Activated CD8-positive, alpha-beta memory T cell treated with anti-CD3 and anti-CD28 coated beads, Interleukin-2, amount 10 ng/mL, durations not matched to agents 7 days and 5 days (primary cell): ENCODE data around the gene ADAM17. TPM values are rescaled to one million over a fixed set of nuclear protein-coding genes. Genes with fewer than 3 reads are reported as not detected.
"Not testable (repeated sequence)": the region's sequence is repeated elsewhere in the genome, so short reads cannot be mapped to it uniquely, and the experiment has no call there.

Experiments used
- ATAC-seq: fragments of 150-1000 bp; cut with Tn5 transposase; one replicate; pipeline ENCODE4 v1.10.0; 2021; ENCODE audit warnings: moderate library complexity
- CTCF ChIA-PET: fragments of 350-600 bp; sonication (Branson Sonifier 250); formaldehyde crosslinking; loops from one replicate; lab custom pipeline; 2021; ENCODE audit warnings: antibody characterized with exemption; lab: Charles Lee
- DNase-seq: peaks from one replicate; pipeline ENCODE4 v3.0.0-alpha.2; 2020
- H3K27ac Mint-ChIP-seq: one replicate; pipeline ENCODE4 v1.8.0; 2021; ENCODE audit warnings: mild to moderate bottlenecking, mixed read lengths
- H3K27me3 Mint-ChIP-seq: one replicate; pipeline ENCODE4 v1.8.0; 2021; ENCODE audit warnings: mixed read lengths
- H3K36me3 Mint-ChIP-seq: one replicate; pipeline ENCODE4 v1.8.0; 2021; ENCODE audit warnings: mild to moderate bottlenecking, mixed read lengths
- H3K4me1 Mint-ChIP-seq: one replicate; pipeline ENCODE4 v1.8.0; 2021; ENCODE audit warnings: mixed read lengths
- H3K4me3 Mint-ChIP-seq: one replicate; pipeline ENCODE4 v1.8.0; 2021; ENCODE audit warnings: mild to moderate bottlenecking, moderate library complexity, mixed read lengths
- H3K9me3 Mint-ChIP-seq: one replicate; pipeline ENCODE4 v1.8.0; 2022; ENCODE audit warnings: low read depth, mixed read lengths
- total RNA-seq, 2 experiments: library from RNA; stranded (reverse); gene quantifications; one replicate each; pipeline ENCODE4 v1.2.3, GENCODE V29; 2021

ADAM17 gene
- total RNA-seq = 10 to 100 TPM; 20.0 to 25.5 TPM

DNA sequence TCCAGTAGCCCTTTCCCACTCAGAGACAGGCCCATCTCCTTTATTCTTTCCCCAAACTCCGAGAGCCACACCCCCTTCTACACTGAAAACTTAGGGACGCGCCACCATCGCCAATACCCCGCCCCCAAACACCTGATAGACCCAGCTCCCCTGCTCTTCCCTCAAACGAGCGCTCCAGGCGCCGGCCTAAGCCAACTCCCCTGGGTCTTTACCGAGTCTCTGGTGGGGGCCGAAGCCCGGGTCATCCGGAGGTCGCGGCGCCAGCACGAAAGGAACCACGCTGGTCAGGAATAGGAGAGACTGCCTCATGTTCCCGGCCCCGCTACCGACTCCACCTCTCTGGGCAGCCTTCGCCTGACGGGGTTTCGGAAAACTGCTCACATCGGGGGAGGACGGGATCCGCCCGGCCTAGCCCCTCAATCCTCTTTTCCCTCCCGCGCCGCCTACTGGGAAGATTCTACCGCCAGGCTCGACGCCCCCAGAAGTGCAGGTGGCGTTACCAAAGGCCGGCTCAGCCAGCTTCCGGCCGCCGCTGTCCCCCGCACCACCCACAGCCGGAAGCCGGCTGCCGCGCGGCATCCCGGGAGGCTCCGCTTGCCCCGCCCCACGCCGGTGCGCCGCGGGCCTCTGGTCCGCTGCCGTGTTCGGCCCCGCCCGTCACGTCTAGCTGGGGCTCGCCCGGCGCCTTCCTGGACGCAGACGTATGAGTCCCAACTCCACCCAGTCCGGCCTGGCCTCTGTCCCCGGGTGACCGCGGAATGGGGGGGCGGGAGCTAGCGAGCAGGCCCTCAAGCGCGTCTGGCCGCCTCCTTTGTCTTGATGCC is at the start of gene ADAM17:
Gene ADAM17, minus strand, starts transcription at position 534 of the 824 bp plus-strand sequence. Its CDS starts 225 bp downstream, at position 309.
- Mint-ChIP-seq H3K36me3 (peaks cover 13% of the 10 kb centered on the region), H3K27me3 (no peaks in the 10 kb centered on the region), H3K4me3 (peak within 1 kb of the TSS; percentile 97), H3K27ac (peak within 1 kb of the TSS; percentile 97), H3K9me3 (no peaks in the 10 kb centered on the region), H3K4me1 (peaks cover 64% of the 10 kb centered on the region)
- DNase-seq (peak; percentile 93), ATAC-seq (peak; percentile 93)
- CTCF ChIA-PET = interaction anchor here (0.6 to 3.2 kb wide), 25 partner anchors 9 to 287 kb away, joined by 3 to 14 read pairs (median 4); partner anchors contain the start of genes IAH1, TAF1B and YWHAQ

DNA sequence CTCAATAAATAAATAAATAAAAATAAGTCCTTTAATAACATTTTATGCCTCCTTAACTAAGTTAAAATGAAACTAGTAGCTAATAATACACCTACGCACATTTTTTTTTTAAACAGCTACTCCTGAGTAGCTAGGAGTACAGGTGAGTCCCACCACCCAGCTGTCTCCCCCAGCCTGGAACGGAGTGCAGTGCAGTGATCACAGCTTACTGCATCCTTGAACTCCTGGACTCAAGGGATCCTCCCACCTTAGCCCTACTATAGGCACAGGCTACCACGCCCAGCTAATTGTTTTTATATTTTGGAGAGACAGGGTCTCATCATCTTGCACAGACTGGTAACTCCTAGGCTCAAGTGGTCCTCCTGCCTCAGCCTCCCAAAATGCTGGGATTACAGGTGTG is 46.8 kb upstream of the ADAM17 start:
- Mint-ChIP-seq H3K9me3 (peaks cover 8% of the 10 kb centered on the region), H3K27ac (no peak overlapping the region), H3K4me1 (peaks cover 16% of the 10 kb centered on the region), H3K27me3 (no peaks in the 10 kb centered on the region), H3K36me3 (peaks cover 70% of the 10 kb centered on the region), H3K4me3 (no peak overlapping the region)
- ATAC-seq (no peak), DNase-seq (no peak)
- CTCF ChIA-PET = no interaction called here

DNA sequence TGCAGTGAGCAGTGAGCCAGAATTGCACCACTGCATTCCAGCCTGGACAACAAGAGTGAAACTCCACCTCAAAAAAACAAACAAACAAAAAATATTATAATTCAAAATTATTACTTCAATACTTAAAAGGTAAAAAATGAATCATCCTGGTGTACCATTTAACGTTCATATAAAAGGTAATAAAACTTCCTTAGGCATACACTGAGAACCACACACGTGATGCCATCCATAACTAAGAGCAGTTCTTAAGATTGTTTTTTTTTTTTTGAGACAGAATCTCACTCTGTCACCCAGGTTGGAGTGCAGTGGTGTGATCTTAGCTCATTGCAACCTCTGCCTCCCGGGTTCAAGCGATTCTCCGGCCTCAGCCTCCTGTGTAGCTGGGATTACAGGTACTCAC is 45.8 kb upstream of the ADAM17 start:
- Mint-ChIP-seq H3K36me3 (peaks cover 68% of the 10 kb centered on the region), H3K4me1 (peaks cover 21% of the 10 kb centered on the region), H3K9me3 (peaks cover 8% of the 10 kb centered on the region), H3K27ac (no peak overlapping the region), H3K27me3 (no peaks in the 10 kb centered on the region), H3K4me3 (no peak overlapping the region)
- ATAC-seq = no peak
- CTCF ChIA-PET = no interaction called here
- DNase-seq = no peak

DNA sequence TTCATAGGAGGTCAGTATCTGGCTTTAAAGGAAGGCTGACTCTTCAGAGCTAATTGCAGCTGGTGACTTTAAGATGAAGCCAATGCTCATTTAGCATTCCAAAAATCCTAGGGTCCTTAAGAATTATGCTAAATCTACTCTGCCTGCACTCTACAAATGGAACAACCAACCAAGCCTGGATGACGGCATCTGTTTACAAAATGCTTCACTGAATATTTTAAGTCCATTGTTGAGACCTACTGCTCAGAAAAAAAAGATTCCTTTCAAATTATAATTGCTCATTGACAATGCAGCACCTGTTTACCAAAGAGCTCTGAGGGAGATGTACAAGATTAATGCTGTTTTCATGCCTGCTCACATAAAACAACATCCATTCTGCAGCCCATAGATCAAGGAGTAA is 43.8 kb upstream of the ADAM17 start:
- no peaks in the 10 kb centered on the region for H3K27me3 Mint-ChIP-seq
- H3K36me3 Mint-ChIP-seq = peaks cover 61% of the 10 kb centered on the region
- CTCF ChIA-PET = interaction anchor here (0.7 to 1.0 kb wide), 2 partner anchors 19 to 34 kb away, joined by 3 read pairs; no protein-coding TSS in a partner anchor

DNA sequence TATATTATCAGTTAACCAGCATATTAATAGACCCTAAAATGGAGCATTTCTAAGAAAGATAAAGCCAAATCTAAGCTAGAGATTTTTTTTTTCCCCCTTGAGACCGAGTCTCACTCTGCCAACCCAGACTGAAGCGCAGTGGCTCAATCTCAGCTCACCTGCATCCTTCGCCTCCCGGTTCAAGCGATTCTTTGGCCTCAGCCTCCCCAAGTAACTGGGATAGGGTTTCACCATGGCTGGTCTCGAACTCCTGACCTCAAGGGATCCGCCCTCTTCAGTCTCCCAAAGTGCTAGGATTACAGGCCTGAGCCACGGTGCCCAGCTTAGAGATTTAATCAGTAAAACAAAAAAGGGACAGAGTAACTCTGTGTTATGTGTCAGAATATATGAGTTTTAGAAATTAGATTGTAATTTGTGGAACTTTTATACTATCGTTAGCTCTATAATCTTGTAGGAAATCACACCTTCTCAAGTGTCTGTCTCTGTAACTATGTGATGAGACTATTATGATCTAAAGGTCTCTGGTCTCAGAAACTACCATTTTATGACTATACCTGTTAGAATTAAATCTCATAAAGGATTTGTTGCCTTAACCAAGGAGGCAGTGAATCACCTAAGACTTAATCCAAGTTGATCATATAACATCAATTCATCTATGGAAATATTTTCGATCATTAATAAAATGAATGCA is 41.1 kb upstream of the ADAM17 start:
- H3K4me1 Mint-ChIP-seq = peaks cover 48% of the 10 kb centered on the region
- peaks cover 59% of the 10 kb centered on the region for H3K36me3 Mint-ChIP-seq

More for the DNA sequence above, 43.8 kb upstream of the ADAM17 start:
- H3K9me3 Mint-ChIP-seq = peaks cover 8% of the 10 kb centered on the region
- H3K4me1 Mint-ChIP-seq = peaks cover 34% of the 10 kb centered on the region
- no peak overlapping the region for H3K4me3 Mint-ChIP-seq
- no peak overlapping the region for H3K27ac Mint-ChIP-seq
- DNase-seq (no peak), ATAC-seq (no peak)

DNA sequence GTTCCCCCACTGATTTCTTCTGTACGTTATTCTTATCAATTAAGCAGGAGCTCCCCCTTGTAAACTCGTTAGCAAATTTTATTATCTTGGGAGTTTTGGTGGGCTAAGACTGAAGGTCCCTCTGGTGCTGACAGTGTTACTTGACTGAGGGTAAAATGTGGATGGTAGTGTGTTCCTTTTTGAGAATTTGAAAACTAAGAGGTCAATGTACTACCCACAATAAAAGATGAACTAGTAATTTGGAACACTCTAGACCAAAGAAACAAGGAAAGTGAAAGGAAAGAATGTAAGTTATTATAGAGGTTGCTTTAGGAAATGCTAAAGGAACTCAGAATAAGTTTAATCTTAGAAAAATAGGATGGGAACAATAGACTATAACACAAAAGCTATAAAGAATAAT is 40.1 kb upstream of the ADAM17 start:
- H3K4me3 Mint-ChIP-seq = no peak overlapping the region

More for the DNA sequence above, 41.1 kb upstream of the ADAM17 start:
- peaks cover 8% of the 10 kb centered on the region for H3K9me3 Mint-ChIP-seq
- H3K27me3 Mint-ChIP-seq = no peaks in the 10 kb centered on the region
- ATAC-seq = peak; percentile 32
- CTCF ChIA-PET = interaction anchor here (1.0 to 1.3 kb wide), 4 partner anchors 11 to 217 kb away, joined by 3 to 5 read pairs (median 4); no protein-coding TSS in a partner anchor
- DNase-seq = no peak
- H3K4me3 Mint-ChIP-seq = peak overlapping the region; percentile 54
- peak overlapping the region; percentile 59 for H3K27ac Mint-ChIP-seq

DNA sequence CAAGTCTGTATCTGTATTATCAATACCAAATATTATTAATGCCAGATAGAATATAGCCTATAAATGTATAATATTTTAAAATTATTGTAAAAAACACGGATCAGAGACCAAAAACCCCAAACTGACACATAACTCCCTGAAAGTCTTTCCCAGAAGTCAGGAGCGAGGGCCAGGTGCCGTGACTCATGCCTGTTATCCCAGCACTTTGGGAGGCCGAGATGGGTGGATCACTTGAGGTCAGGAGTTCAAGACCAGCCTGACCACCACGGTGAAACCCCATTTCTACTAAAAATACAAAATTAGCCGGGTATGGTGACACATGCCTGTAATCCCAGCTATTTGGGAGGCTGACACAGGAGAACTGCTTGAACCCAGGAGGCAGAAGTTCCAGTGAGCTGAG is 39.6 kb upstream of the ADAM17 start:
- Mint-ChIP-seq H3K4me1 (peaks cover 61% of the 10 kb centered on the region), H3K27ac (peak overlapping the region; percentile 55), H3K36me3 (peaks cover 60% of the 10 kb centered on the region)
- not testable (repeated sequence) for H3K9me3 Mint-ChIP-seq, DNase-seq, H3K27me3 Mint-ChIP-seq, H3K4me3 Mint-ChIP-seq, ATAC-seq
- CTCF ChIA-PET = interaction anchor here (1.0 to 1.9 kb wide), 4 partner anchors 8 to 39 kb away, joined by 3 to 10 read pairs (median 4); partner anchors contain the start of gene ADAM17

More for the DNA sequence above, 40.1 kb upstream of the ADAM17 start:
- Mint-ChIP-seq H3K36me3 (peaks cover 60% of the 10 kb centered on the region), H3K4me1 (peaks cover 58% of the 10 kb centered on the region), H3K27me3 (no peaks in the 10 kb centered on the region), H3K27ac (peak overlapping the region; percentile 55), H3K9me3 (peaks cover 8% of the 10 kb centered on the region)
- no peak for DNase-seq
- no peak for ATAC-seq
- CTCF ChIA-PET = interaction anchor here (1.0 to 1.9 kb wide), 5 partner anchors 11 to 218 kb away, joined by 3 to 10 read pairs (median 5); partner anchors contain the start of gene ADAM17

DNA sequence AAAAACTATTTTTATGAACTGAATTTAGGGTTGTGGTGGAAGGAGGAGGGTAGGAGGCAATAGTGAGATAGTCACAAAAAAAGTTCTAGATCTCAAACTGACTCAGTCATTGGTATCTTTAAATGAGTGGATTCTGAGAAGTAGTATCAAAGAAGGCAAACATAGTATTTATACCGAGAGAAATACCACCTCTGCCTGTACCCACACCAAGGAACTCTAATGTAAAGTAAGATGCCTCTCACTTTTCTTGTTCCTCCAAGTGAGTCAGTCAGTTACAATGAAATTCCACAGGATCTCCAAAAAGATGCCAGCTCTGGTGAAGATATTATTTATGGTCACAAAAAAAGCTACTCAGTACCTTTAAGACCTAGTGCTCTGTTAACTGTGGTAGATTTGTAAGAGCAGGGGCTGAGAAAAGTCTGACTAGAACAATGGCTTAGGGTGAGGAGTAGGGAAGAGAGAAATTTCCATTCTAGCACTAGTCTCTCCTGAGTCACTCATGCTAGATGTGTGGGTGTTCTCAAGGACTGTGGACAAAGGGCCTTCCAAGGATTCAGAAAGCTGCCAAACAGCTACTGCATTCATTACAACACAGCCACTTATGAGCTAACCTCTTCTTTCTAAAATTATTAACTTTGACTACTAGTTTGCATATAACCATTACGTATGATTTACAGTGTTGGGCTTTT is 38.9 kb upstream of the ADAM17 start:
- CTCF ChIA-PET = interaction anchor here (1.0 to 1.9 kb wide), 3 partner anchors 9 to 38 kb away, joined by 3 to 10 read pairs (median 5); partner anchors contain the start of gene ADAM17
- Mint-ChIP-seq H3K4me1 (peaks cover 61% of the 10 kb centered on the region), H3K36me3 (peaks cover 59% of the 10 kb centered on the region), H3K27ac (peak overlapping the region; percentile 82), H3K27me3 (no peaks in the 10 kb centered on the region), H3K9me3 (peaks cover 2% of the 10 kb centered on the region), H3K4me3 (peak overlapping the region; percentile 29)
- ATAC-seq (peak; percentile 73), DNase-seq (no peak)

DNA sequence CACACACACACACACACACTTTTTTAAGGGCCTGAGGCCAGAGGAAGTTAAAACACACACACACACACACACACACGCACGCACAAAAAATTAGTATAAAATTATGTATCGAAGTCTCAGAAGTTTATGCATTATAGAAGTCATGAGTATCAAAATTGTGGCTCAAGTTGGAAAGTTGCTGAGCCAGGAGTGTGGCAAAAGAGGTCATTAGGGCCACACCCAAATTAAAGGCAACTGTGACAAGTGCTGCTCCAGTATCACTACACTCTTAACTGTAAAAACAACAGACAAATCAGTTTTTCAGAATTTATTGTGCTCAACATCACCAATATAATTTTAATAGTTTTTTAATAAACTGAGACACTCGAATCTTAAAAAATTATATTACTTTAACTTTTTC is 38.3 kb upstream of the ADAM17 start:
- CTCF ChIA-PET = interaction anchor here (1.7 to 1.9 kb wide), 2 partner anchors 13 to 38 kb away, joined by 5 to 10 read pairs; partner anchors contain the start of gene ADAM17
- peaks cover 61% of the 10 kb centered on the region for H3K4me1 Mint-ChIP-seq
- H3K4me3 Mint-ChIP-seq = no peak overlapping the region
- no peak for DNase-seq
- peaks cover 55% of the 10 kb centered on the region for H3K36me3 Mint-ChIP-seq
- ATAC-seq = peak; percentile 9
- peak overlapping the region; percentile 72 for H3K27ac Mint-ChIP-seq
- no peaks in the 10 kb centered on the region for H3K9me3 Mint-ChIP-seq
- no peaks in the 10 kb centered on the region for H3K27me3 Mint-ChIP-seq

DNA sequence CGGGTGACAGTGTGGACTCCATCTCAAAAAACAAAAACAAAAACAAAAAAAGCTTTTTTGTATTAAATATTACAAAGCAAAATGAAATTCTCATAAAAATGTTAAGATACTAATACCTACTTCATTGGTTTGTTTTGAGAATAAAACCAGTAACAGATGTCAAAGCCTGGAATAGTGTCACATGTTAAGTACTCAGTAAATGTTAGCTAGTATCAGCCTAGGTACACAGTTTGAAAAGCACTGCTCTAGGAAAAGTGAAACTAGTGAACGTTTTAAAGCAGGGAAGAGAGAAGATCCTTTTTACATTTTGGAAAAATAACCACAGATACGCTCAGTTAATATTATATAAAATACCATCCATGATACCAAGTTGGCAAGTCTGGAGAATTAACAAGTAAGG is 37.1 kb upstream of the ADAM17 start:
- CTCF ChIA-PET = no interaction called here
- peaks cover 52% of the 10 kb centered on the region for H3K36me3 Mint-ChIP-seq
- DNase-seq = no peak
- H3K4me3 Mint-ChIP-seq = no peak overlapping the region
- no peak for ATAC-seq
- H3K9me3 Mint-ChIP-seq = no peaks in the 10 kb centered on the region
- no peaks in the 10 kb centered on the region for H3K27me3 Mint-ChIP-seq
- peak overlapping the region; percentile 15 for H3K27ac Mint-ChIP-seq
- H3K4me1 Mint-ChIP-seq = peaks cover 54% of the 10 kb centered on the region

DNA sequence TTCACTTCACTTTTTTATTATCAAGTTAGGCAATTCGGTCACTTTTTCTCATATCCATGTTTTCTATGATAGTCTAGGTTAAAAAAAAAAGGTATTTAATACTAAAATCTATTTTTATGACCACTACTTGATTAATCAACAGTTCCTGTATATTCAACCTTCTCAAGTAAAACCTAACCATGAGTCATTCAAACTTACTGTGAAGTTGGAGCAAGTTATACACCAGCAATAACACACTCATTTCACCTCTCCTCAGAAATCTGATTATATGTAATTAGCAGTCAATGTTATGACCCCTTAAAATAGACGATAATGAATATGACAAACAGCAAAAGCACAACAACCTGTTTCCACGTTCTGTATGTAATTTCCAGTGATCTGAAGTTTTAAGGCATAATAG is 35.0 kb upstream of the ADAM17 start:
- no peaks in the 10 kb centered on the region for H3K9me3 Mint-ChIP-seq
- H3K27ac Mint-ChIP-seq = no peak overlapping the region
- CTCF ChIA-PET = no interaction called here
- H3K4me1 Mint-ChIP-seq = peaks cover 37% of the 10 kb centered on the region
- DNase-seq = no peak
- no peaks in the 10 kb centered on the region for H3K27me3 Mint-ChIP-seq
- H3K36me3 Mint-ChIP-seq = peaks cover 62% of the 10 kb centered on the region
- H3K4me3 Mint-ChIP-seq = no peak overlapping the region
- ATAC-seq = no peak

DNA sequence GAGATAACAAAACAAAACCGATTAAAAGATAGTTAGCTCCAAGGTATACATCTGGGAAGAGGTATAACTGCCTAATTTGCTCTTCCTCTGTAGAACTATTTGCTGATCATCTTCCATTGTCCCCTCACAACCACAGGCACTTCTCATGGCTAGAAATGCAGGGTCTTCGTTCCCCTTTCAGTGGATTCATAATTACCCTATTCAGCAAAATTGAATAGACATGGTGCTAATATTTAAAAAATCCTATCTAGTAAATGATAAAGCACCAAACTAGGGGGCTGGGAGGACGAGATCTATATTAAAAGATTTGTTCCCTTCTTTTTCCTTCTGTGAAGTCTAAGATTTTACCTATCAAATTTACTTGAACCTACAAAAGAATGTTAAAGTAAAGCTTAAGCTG is 30.8 kb upstream of the ADAM17 start:
- peaks cover 59% of the 10 kb centered on the region for H3K36me3 Mint-ChIP-seq

More for the DNA sequence above, 30.8 kb upstream of the ADAM17 start:
- peaks cover 11% of the 10 kb centered on the region for H3K4me1 Mint-ChIP-seq
- H3K27me3 Mint-ChIP-seq = no peaks in the 10 kb centered on the region
- ATAC-seq (no peak), DNase-seq (no peak)
- H3K27ac Mint-ChIP-seq = no peak overlapping the region
- CTCF ChIA-PET = interaction anchor here (1.6 kb wide), 1 partner anchor 10 kb away, joined by 5 read pairs; no protein-coding TSS in a partner anchor
- H3K9me3 Mint-ChIP-seq = no peaks in the 10 kb centered on the region
- no peak overlapping the region for H3K4me3 Mint-ChIP-seq
